NCI-H187 (cell line): ENCODE measurements around the gene SRC.
A peak's percentile ranks its signal among the peaks of the same experiment; 100 is the strongest.

ENCODE experiments used
- DNase-seq, 2 experiments: peaks; one replicate each; lab custom pipeline; 2025; lab: John Stamatoyannopoulos, UW

The SRC gene

GRCh38 chr20:37383229-37383989, 37.5 kb downstream of the SRC start:
- DNase-seq: no peak

DNA sequence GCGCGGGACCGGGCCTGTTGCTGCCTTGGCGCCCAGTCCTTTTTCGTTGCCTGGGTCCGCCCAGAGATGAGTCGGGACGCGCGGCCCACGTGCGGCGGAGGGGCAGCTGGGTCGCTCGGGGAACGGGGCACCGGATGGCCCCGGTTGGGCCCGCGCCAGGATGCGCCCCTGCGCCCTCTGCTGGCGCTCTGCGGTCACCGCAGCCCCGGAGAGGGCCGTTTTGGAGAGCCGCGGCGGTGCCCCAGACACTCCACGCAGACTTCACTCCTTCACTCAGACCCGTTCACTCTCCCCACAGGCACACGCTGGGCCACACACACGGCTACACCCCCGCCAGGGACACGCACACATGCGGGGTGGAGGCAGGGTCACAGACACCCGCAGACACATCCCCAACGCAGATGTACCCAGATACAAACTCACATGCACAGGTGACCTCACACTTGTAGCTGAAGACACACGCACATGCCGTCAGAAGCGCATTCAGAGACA, 38.8 kb downstream of the SRC start:
- peak in 1 of 2 experiments; percentile 16 for DNase-seq

DNA sequence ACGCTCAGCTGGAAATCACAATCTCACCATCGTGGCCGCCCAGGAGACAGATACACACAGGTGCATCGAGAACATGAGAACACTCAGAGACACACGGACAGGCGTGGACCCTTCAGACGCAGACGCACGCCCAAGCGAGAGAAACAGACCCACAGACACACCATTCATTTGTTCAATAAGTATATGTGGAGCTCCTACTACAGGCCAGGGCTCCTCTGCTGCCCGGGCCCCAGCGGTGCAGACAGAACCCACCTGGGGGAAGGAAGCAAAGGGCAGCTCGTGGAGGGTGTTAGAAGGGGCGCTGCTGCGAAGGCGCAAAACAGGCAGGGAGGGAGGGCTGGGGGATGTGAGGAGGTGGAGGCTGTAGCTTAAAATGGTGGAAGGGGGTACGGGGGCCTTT, 39.2 kb downstream of the SRC start:
- DNase-seq: no peak

- no peak for DNase-seq
Observed at GRCh38 chr20:37385659-37386504, 39.9 kb downstream of the SRC start.

- no peak for DNase-seq
Observed at GRCh38 chr20:37386505-37387251, 40.7 kb downstream of the SRC start.

DNA sequence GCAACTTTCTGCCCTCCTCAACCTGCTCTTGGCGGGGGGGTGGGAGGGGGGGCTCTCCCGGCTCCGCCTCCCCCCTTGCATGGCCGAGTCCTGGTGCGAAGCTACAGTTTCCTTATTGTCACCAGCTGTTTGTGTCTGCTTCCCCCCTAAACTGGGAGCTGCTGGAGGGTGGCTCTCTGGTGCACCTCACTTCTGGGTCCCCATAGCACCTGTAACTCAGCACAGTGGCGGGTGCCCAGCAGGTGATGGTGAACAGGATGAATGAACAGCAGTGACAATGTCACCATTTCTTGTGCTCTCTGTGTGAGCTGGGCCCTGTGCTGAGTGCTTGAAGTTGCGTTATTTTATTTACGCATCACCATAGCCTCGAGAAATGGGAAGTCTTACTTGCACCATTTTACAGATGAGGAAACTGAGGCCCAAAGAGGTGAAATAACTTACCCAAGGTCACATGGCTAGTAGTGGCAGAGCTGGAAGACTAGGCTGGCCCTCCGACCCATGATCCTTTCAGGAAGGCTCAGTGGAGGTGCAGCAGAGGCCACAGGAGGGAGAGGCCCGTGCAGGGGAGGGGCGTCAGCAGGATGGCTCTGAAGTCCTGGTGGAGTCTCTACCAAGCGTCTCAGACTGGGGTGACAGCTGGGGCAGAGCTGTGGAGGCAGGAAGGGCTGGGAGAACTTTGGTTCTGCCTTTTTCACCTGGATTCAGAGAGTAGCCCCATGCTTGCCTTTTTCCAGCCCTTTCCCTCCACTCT, 41.8 kb downstream of the SRC start:
- DNase-seq: no peak

DNA sequence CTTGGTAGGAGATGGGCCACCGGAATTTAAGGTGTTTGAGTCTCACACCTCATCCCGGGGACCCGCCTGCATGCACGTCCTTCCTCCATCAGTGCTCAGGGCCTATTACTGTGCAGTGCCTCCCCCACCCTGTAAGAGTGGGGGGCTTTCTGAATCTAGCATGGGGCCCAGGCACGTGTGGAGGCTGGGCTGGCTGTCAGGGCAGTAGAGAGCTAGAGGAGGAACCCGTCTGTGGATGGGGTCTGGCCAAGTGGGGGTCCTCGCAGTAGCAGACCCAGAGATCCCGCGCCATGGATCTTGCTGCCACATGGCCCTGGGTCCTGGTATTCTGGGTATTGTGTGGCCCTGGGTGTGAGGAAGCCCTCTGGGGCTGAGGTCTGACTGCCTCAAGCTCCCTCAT, 42.9 kb downstream of the SRC start:
- DNase-seq: no peak

DNA sequence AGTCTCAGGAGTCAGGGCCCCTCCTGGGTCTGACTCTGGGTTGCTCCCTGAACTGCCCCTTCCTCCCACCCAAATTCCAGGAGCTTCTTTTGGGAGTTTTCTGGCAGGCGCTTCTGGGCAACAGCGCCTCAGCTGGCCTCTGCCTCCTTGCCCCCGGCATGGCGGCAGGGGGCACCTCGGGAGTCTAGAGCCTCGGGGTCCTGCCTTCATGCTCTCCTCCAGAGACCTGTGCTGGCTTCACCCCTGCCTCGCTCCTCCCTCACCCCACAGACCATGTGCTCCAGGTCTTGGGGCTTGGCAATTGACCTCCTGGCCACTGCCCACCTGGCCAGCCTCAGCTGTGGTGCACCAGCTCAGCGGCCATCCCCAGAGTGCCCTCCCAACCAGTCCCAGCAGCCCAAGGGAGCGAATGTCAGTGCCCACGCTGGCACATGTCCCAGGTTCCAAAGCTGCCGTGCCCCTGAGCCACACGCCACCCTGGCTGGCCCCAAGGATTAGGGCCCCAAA, 43.4 kb downstream of the SRC start:
- DNase-seq: no peak

GRCh38 chr20:37389844-37390275, 43.9 kb downstream of the SRC start:
- no peak for DNase-seq

- no peak for DNase-seq
Observed at GRCh38 chr20:37390503-37390890, 44.6 kb downstream of the SRC start.

- DNase-seq: no peak
Observed at GRCh38 chr20:37390891-37391525, 45.1 kb downstream of the SRC start.

GRCh38 chr20:37392441-37393195, 46.7 kb downstream of the SRC start:
- DNase-seq: no peak

- no peak for DNase-seq
Observed at GRCh38 chr20:37393196-37393862, 47.4 kb downstream of the SRC start.

DNA sequence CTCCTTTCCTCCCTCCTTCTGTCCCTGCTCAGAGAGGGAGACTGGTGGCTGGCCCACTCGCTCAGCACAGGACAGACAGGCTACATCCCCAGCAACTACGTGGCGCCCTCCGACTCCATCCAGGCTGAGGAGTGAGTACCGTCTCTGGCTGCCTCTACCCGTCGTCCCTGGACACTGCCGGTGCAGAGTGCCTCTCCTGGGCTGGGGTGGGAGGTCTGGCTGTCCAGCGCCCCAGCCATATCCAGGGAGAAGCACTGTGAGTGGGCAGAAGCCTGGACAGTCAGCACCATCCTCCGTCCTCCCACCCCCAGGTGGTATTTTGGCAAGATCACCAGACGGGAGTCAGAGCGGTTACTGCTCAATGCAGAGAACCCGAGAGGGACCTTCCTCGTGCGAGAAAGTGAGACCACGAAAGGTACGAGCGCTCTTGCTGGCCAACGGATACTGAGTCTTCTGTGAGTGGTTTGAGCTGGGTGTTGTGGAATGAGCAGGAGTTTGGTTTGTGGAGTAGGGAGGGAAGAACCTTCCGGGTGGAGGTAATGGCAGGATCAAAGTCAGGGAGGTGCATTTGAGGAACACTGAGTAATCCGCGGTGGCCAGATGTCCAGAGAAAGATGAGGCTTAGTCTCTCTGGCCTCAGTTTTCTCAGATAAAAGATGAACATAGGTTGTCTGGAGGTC, 48.1 kb downstream of the SRC start:
- DNase-seq: no peak

- DNase-seq: peak; percentile 25 to 26
Observed at GRCh38 chr20:37394543-37395409, 48.8 kb downstream of the SRC start.

GRCh38 chr20:37395410-37395797, 49.5 kb downstream of the SRC start:
- no peak for DNase-seq

GRCh38 chr20:37395921-37396415, 50.0 kb downstream of the SRC start:
- peak; percentile 66 to 70 for DNase-seq
